Neuron (in vitro differentiated cells): ENCODE results near the gene IGSF21.

Source experiments
- H2AFZ ChIP-seq: one replicate; pipeline ENCODE4 v1.6.1; 2013; ENCODE audit warnings: low read depth, mild to moderate bottlenecking, inconsistent platforms, low read length, moderate library complexity
- H3K27me3 ChIP-seq: one replicate; pipeline ENCODE4 v1.6.1; 2013; ENCODE audit warnings: low read length; ENCODE audit not compliant: insufficient read depth
- H3K36me3 ChIP-seq: one replicate; pipeline ENCODE4 v1.6.1; 2013; ENCODE audit warnings: low read length; ENCODE audit not compliant: insufficient read depth
- H3K4me1 ChIP-seq: one replicate; pipeline ENCODE4 v1.6.1; 2013; ENCODE audit warnings: low read length; ENCODE audit not compliant: insufficient read depth
- H3K4me3 ChIP-seq: 2 replicates; pipeline ENCODE4 v1.5.1; 2013; ENCODE audit warnings: mild to moderate bottlenecking, low read length, moderate library complexity
- H3K9me3 ChIP-seq: one replicate; pipeline ENCODE4 v1.6.1; 2013; ENCODE audit warnings: low read length

IGSF21 gene

GRCh38 chr1:18191037-18191436 is 83.4 kb downstream of the IGSF21 start:
- Histone ChIP-seq H3K4me3 (no peak overlapping the region), H3K9me3 (no peaks in the 10 kb centered on the region), H3K36me3 (no peaks in the 10 kb centered on the region)

GRCh38 chr1:18191481-18192155 is 84.0 kb downstream of the IGSF21 start:
- H3K27me3 ChIP-seq = peaks cover 8% of the 10 kb centered on the region
- H2AFZ ChIP-seq = no peak overlapping the region

More at GRCh38 chr1:18191037-18191436, 83.4 kb downstream of the IGSF21 start:
- Histone ChIP-seq H2AFZ (no peak overlapping the region), H3K27me3 (peaks cover 8% of the 10 kb centered on the region), H3K4me1 (no peaks in the 10 kb centered on the region)

GRCh38 chr1:18192182-18192581 is 84.6 kb downstream of the IGSF21 start:
- H3K4me1 ChIP-seq = no peaks in the 10 kb centered on the region
- H2AFZ ChIP-seq = no peak overlapping the region
- no peaks in the 10 kb centered on the region for H3K36me3 ChIP-seq
- no peaks in the 10 kb centered on the region for H3K9me3 ChIP-seq
- peaks cover 8% of the 10 kb centered on the region for H3K27me3 ChIP-seq
- H3K4me3 ChIP-seq = no peak overlapping the region

More at GRCh38 chr1:18191481-18192155, 84.0 kb downstream of the IGSF21 start:
- Histone ChIP-seq H3K4me3 (no peak overlapping the region), H3K36me3 (no peaks in the 10 kb centered on the region), H3K9me3 (no peaks in the 10 kb centered on the region), H3K4me1 (no peaks in the 10 kb centered on the region)

GRCh38 chr1:18192974-18193373 is 85.4 kb downstream of the IGSF21 start:
- Histone ChIP-seq H3K36me3 (no peaks in the 10 kb centered on the region), H3K27me3 (peaks cover 8% of the 10 kb centered on the region), H2AFZ (no peak overlapping the region), H3K9me3 (no peaks in the 10 kb centered on the region), H3K4me3 (no peak overlapping the region), H3K4me1 (no peaks in the 10 kb centered on the region)

- Histone ChIP-seq H3K4me1 (no peaks in the 10 kb centered on the region), H2AFZ (no peak overlapping the region), H3K36me3 (no peaks in the 10 kb centered on the region), H3K27me3 (peaks cover 8% of the 10 kb centered on the region), H3K9me3 (no peaks in the 10 kb centered on the region), H3K4me3 (no peak overlapping the region)
These were observed 89.7 kb downstream of the IGSF21 start for GRCh38 chr1:18197299-18197698.

DNA sequence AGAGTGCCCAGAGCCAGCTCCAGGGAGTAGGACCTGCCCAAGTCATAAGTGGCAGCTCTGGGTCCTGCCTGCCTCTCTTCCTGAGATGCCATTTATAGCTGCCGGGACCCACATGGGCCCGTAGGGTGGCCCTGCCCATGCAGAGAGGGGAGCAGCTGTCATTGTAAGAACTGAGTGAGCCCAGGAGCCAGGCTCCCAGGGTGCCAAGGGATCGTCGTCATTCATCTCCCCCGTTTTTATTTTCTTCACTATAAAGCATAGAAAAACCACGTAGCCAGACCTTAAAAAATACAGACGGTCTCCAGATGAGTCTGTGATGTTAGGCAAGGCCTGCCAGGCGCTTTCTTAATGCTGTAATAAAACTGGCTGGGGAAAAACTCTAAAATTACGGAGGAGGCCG is 90.7 kb downstream of the IGSF21 start:
- Histone ChIP-seq H3K9me3 (no peaks in the 10 kb centered on the region), H3K27me3 (peaks cover 8% of the 10 kb centered on the region), H2AFZ (no peak overlapping the region), H3K4me1 (no peaks in the 10 kb centered on the region), H3K4me3 (no peak overlapping the region), H3K36me3 (no peaks in the 10 kb centered on the region)

- no peak overlapping the region for H2AFZ ChIP-seq
- H3K36me3 ChIP-seq = no peaks in the 10 kb centered on the region
- H3K9me3 ChIP-seq = no peaks in the 10 kb centered on the region
- no peaks in the 10 kb centered on the region for H3K4me1 ChIP-seq
- H3K27me3 ChIP-seq = peaks cover 5% of the 10 kb centered on the region
- H3K4me3 ChIP-seq = no peak overlapping the region
These were observed 91.9 kb downstream of the IGSF21 start for GRCh38 chr1:18199462-18199861.

- H3K36me3 ChIP-seq = no peaks in the 10 kb centered on the region
- H2AFZ ChIP-seq = no peak overlapping the region
- no peak overlapping the region for H3K4me3 ChIP-seq
- peaks cover 3% of the 10 kb centered on the region for H3K27me3 ChIP-seq
- no peaks in the 10 kb centered on the region for H3K4me1 ChIP-seq
- no peaks in the 10 kb centered on the region for H3K9me3 ChIP-seq
These were observed 92.6 kb downstream of the IGSF21 start for GRCh38 chr1:18200136-18200717.

GRCh38 chr1:18200918-18201317 is 93.3 kb downstream of the IGSF21 start:
- Histone ChIP-seq H3K4me1 (no peaks in the 10 kb centered on the region), H3K4me3 (no peak overlapping the region), H3K27me3 (no peaks in the 10 kb centered on the region)

GRCh38 chr1:18201997-18202719 is 94.6 kb downstream of the IGSF21 start:
- Histone ChIP-seq H3K36me3 (no peaks in the 10 kb centered on the region), H3K9me3 (no peaks in the 10 kb centered on the region), H3K4me1 (no peaks in the 10 kb centered on the region), H3K4me3 (no peak overlapping the region), H2AFZ (no peak overlapping the region), H3K27me3 (no peaks in the 10 kb centered on the region)

More at GRCh38 chr1:18200918-18201317, 93.3 kb downstream of the IGSF21 start:
- Histone ChIP-seq H3K36me3 (no peaks in the 10 kb centered on the region), H3K9me3 (no peaks in the 10 kb centered on the region), H2AFZ (no peak overlapping the region)

- Histone ChIP-seq H3K4me3 (no peak overlapping the region), H3K27me3 (no peaks in the 10 kb centered on the region), H3K9me3 (no peaks in the 10 kb centered on the region), H2AFZ (no peak overlapping the region), H3K4me1 (no peaks in the 10 kb centered on the region), H3K36me3 (no peaks in the 10 kb centered on the region)
These were observed 96.0 kb downstream of the IGSF21 start for GRCh38 chr1:18203645-18204044.

- Histone ChIP-seq H3K9me3 (no peaks in the 10 kb centered on the region), H3K4me3 (no peak overlapping the region), H3K36me3 (no peaks in the 10 kb centered on the region), H3K4me1 (no peaks in the 10 kb centered on the region), H2AFZ (no peak overlapping the region), H3K27me3 (peaks cover 3% of the 10 kb centered on the region)
These were observed 97.0 kb downstream of the IGSF21 start for GRCh38 chr1:18204575-18204974.

GRCh38 chr1:18205319-18205718 is 97.7 kb downstream of the IGSF21 start:
- Histone ChIP-seq H3K9me3 (no peaks in the 10 kb centered on the region), H3K36me3 (no peaks in the 10 kb centered on the region), H3K27me3 (peaks cover 3% of the 10 kb centered on the region), H3K4me3 (no peak overlapping the region), H3K4me1 (no peaks in the 10 kb centered on the region), H2AFZ (no peak overlapping the region)
